IPS-15b (cell line): ENCODE results near the gene MED27.

Experiments used
- H3K27me3 ChIP-seq: one replicate; pipeline ENCODE4 v1.6.1; 2013; ENCODE audit warnings: low read length; ENCODE audit not compliant: control insufficient read depth, insufficient read depth
- H3K36me3 ChIP-seq: one replicate; pipeline ENCODE4 v1.6.1; 2013; ENCODE audit warnings: low read length; ENCODE audit not compliant: control insufficient read depth, insufficient read depth
- H3K4me1 ChIP-seq: one replicate; pipeline ENCODE4 v1.6.1; 2013; ENCODE audit warnings: mild to moderate bottlenecking, low read length; ENCODE audit not compliant: control insufficient read depth, insufficient read depth
- H3K4me3 ChIP-seq: one replicate; pipeline ENCODE4 v1.5.1; 2013; ENCODE audit warnings: low read depth, low read length
- H3K9ac ChIP-seq: one replicate; pipeline ENCODE4 v1.6.1; 2013; ENCODE audit warnings: low read depth, mild to moderate bottlenecking, low read length
- H3K9me3 ChIP-seq: one replicate; pipeline ENCODE4 v1.6.1; 2013; ENCODE audit warnings: mild to moderate bottlenecking, low read length; ENCODE audit not compliant: control insufficient read depth, insufficient read depth

MED27 gene

DNA sequence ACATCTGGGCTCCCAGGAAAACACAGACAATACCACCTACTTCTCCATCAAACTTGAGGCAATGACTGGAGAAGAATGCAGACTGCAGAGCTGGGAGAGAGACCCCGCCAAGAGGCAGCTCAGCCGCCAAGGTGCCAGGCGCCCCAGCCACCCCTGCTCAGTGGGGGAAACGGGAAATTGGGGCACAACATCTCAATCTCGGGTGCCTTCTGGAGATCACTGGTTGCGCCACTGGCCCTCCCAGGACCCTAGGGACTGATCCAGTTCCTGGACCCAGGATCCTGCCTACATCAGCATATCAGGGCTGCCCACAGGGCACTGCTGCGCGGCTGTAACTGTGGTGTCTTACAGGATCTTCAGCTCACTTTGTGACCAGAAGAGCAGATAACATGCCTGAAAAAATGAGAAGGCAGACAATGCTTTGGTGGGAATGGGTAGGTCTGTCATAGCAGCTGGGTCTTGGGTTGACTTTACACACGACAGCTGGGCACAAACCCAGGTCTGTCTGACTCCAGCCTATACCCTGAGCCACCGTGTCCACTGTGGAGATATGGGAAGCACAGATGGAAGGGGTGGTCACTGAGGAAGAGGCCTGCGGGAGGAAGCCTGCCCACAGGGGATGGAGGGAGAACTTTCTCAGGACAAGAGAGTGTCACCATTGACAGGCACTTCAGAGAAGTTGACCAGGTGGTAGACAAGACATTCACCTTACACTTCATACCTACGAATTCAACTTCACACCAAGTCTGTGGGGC lies 204.6 kb downstream of the MED27 start:
- no peaks in the 10 kb centered on the region for H3K4me1 ChIP-seq
- no peaks in the 10 kb centered on the region for H3K27me3 ChIP-seq
- no peaks in the 10 kb centered on the region for H3K9me3 ChIP-seq
- no peak overlapping the region for H3K4me3 ChIP-seq
- H3K36me3 ChIP-seq = peaks cover 3% of the 10 kb centered on the region
- H3K9ac ChIP-seq = no peak overlapping the region

DNA sequence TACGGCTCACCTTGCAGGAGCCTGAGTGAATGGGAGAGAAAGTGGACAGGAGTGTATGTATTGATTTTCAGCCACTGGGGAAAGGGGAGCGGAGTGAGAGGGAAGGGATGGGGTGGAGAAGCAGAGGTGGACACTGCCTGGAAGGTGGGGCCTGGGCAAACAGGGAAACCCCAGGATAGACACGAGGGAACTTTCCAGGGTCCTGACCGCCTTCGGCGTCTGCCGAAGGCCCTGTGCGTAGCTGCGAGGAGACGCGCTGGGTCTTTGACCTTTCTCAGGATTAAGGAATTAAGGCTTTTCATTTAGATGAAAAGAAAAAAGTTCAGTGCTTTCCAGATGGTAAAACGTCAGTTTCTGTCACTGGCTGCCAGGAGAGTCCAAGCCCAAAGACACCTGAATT lies 205.2 kb downstream of the MED27 start:
- H3K36me3 ChIP-seq = no peaks in the 10 kb centered on the region
- no peak overlapping the region for H3K4me3 ChIP-seq
- H3K4me1 ChIP-seq = no peaks in the 10 kb centered on the region
- H3K9me3 ChIP-seq = no peaks in the 10 kb centered on the region
- H3K27me3 ChIP-seq = no peaks in the 10 kb centered on the region
- H3K9ac ChIP-seq = no peak overlapping the region

- H3K27me3 ChIP-seq = no peaks in the 10 kb centered on the region
- no peak overlapping the region for H3K4me3 ChIP-seq
- no peak overlapping the region for H3K9ac ChIP-seq
- H3K4me1 ChIP-seq = peaks cover 3% of the 10 kb centered on the region
- no peaks in the 10 kb centered on the region for H3K36me3 ChIP-seq
- H3K9me3 ChIP-seq = no peaks in the 10 kb centered on the region
These were observed 205.7 kb downstream of the MED27 start for GRCh38 chr9:131873891-131874440.

DNA sequence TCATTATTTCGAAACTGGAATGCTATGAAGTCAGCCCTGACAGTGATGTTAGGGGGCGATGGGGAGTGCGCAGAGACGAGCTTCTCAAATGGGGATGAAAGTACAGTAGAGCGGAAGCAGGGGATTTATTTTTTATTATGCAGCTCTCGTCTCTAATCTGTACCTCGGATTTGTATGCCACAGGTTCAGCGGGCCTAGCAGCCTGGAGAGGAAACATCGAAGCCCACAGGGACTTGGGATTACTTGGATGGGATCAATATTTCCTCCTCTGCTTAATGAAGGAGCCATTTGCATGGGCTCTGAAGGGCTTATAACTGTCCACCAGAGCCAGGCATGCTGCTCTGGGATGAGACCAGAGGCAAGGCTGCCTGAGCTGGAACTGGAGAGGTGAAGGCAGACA lies 206.3 kb downstream of the MED27 start:
- peaks cover 4% of the 10 kb centered on the region for H3K4me1 ChIP-seq
- no peaks in the 10 kb centered on the region for H3K9me3 ChIP-seq

DNA sequence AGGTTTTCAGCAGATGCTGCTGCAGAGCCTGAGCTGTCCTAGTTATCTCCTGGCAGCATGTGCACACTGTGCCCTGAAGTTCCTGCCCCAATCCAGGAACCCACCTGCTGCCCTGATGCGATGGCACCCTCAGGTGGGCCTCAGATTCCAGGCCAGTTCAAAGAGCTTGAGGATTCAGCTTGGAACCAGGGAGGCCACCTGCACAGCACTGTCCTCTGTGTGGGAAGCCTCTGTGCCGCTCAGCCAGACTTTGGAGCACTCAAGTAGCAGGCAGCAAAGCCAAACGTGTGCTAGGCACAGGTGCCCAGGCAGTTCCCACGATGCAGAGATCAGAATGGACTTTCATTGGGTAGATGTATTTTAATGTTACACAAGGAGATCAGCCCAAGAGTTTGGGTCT lies 207.0 kb downstream of the MED27 start:
- peaks cover 4% of the 10 kb centered on the region for H3K4me1 ChIP-seq
- H3K4me3 ChIP-seq = no peak overlapping the region
- no peaks in the 10 kb centered on the region for H3K36me3 ChIP-seq
- H3K27me3 ChIP-seq = no peaks in the 10 kb centered on the region
- no peak overlapping the region for H3K9ac ChIP-seq
- H3K9me3 ChIP-seq = no peaks in the 10 kb centered on the region

More for the DNA sequence above, 206.3 kb downstream of the MED27 start:
- H3K27me3 ChIP-seq = no peaks in the 10 kb centered on the region
- H3K4me3 ChIP-seq = no peak overlapping the region
- H3K36me3 ChIP-seq = no peaks in the 10 kb centered on the region
- no peak overlapping the region for H3K9ac ChIP-seq

DNA sequence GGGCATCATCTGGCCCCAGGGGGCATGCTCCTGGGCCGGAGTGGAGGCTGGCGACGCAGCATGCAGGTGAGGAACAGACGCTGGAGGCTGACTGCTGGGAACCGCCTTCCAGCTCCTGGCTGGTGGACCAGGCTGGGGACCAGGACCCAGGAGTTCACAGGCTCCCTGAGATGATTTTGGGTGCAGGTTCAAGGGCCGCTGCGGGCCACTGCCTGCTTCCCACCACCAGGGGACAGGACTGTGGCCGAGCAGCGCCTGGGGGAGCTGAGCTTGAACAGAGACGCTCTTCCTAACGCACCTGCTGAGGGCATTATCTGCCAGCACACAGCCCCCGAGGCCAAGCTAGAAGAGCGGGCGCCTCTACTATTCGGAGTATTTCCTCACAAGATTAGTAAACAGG lies 207.7 kb downstream of the MED27 start:
- Histone ChIP-seq H3K9ac (no peak overlapping the region), H3K9me3 (no peaks in the 10 kb centered on the region), H3K27me3 (no peaks in the 10 kb centered on the region), H3K4me1 (peaks cover 4% of the 10 kb centered on the region), H3K4me3 (no peak overlapping the region), H3K36me3 (no peaks in the 10 kb centered on the region)

DNA sequence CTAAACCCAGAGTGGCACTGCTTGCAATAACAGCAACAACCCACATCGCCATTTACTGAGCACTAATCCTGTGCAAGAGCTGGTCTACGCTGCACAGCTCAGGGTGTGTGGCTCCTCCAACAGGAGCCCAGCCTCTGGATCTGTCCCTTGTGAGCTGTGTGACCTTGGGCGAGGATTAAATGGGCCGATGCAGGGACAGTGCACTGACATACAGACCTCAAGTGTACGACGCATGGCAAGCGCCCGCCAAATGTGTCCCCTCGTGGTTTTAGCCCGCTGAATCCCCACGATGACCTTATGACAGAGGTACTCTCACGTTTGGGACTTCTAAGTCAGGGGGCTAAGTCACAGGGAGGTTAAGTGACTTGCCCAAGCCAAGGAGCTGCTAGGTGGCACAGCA lies 209.5 kb downstream of the MED27 start:
- Histone ChIP-seq H3K4me1 (peaks cover 4% of the 10 kb centered on the region), H3K9me3 (no peaks in the 10 kb centered on the region), H3K4me3 (no peak overlapping the region), H3K9ac (no peak overlapping the region), H3K36me3 (no peaks in the 10 kb centered on the region), H3K27me3 (no peaks in the 10 kb centered on the region)

DNA sequence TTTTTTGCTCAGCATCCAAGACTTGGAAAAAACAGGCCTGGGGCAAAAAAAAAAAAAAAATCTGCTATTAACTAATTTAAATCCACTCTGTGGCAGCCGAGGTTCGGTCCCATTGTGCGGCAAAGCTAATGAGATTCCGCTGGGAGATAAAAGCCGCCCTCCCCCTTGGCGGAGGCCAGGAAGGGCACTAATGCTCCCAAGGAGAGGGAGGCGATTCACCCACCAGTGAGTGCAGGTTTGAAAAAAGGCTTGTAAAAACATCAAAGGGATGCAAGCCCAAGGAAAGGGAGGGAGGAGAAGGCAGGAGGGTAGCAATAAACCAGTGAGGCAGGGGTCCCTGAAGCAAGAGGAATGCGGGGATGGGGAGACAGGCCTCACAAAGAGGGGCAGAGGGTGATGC lies 210.3 kb downstream of the MED27 start:
- H3K9ac ChIP-seq = no peak overlapping the region
- H3K27me3 ChIP-seq = no peaks in the 10 kb centered on the region
- no peaks in the 10 kb centered on the region for H3K36me3 ChIP-seq
- H3K9me3 ChIP-seq = no peaks in the 10 kb centered on the region
- H3K4me3 ChIP-seq = no peak overlapping the region
- H3K4me1 ChIP-seq = peaks cover 4% of the 10 kb centered on the region

DNA sequence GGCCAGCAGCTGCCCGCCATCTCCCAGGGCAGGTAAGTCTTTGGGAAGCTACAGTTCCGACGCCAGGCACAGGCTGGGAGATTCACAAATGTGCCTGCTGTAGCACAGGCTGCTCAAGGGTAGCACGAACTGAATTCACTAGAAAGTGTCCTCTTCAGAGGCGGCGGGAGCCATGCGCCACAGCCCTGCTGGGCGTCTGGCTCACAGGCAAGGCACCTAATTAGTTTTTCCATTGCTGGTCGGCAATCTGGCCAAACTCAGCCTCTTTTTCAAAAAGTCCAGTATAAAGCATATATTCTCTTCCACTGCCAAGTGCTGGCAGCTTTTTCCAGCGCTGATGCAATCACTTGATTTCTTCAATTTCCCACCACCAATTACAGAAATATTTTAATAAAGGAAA lies 210.9 kb downstream of the MED27 start:
- no peaks in the 10 kb centered on the region for H3K9me3 ChIP-seq
- peaks cover 4% of the 10 kb centered on the region for H3K4me1 ChIP-seq
- no peaks in the 10 kb centered on the region for H3K27me3 ChIP-seq
- no peak overlapping the region for H3K9ac ChIP-seq
- H3K4me3 ChIP-seq = no peak overlapping the region
- no peaks in the 10 kb centered on the region for H3K36me3 ChIP-seq

DNA sequence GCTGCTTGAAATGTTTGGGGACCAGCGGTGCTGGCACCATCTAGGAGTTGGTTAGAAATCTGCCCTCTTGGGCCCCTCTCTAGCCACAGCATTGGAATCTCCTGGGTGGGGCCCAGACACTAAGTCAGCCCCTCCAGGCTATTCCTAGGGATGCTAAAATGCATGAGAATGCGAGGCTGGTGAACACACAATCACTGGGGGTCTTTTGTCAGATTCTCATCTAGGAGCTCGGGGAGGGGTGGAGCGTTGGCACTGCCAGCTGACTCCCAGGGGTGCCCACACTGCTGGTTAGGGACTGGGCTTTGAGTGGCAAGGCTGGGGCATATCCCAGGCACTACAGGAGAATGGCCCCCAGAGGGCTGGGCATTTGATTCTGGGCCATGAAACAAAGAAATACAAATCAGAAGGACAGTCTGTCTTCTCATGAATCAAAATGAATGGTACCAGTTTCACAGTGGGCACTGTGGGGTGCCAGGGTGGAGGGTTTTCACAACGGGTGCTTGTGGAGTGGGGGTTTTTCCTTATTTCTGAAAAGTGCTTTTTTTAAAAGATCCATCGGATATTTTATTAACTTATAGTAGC lies 212.0 kb downstream of the MED27 start:
- H3K9ac ChIP-seq = no peak overlapping the region
- H3K4me1 ChIP-seq = peaks cover 4% of the 10 kb centered on the region
- H3K27me3 ChIP-seq = no peaks in the 10 kb centered on the region
- H3K4me3 ChIP-seq = no peak overlapping the region
- H3K9me3 ChIP-seq = no peaks in the 10 kb centered on the region
- H3K36me3 ChIP-seq = no peaks in the 10 kb centered on the region

GRCh38 chr9:131865446-131866195 lies 214.0 kb downstream of the MED27 start:
- Histone ChIP-seq H3K36me3 (peaks cover 4% of the 10 kb centered on the region), H3K9me3 (no peaks in the 10 kb centered on the region), H3K27me3 (no peaks in the 10 kb centered on the region), H3K4me1 (peaks cover 4% of the 10 kb centered on the region), H3K9ac (no peak overlapping the region), H3K4me3 (no peak overlapping the region)
